PFSK-1 (cell line): ENCODE results near the gene MAGI2.

Source experiments
- POLR2AphosphoS5 ChIP-seq: IDR thresholded peaks from 2 replicates; pipeline ENCODE4 v1.6.1; 2012; ENCODE audit warnings: low read depth, mild to moderate bottlenecking, control low read depth, low read length, moderate library complexity
- SIN3A ChIP-seq: IDR thresholded peaks from 2 replicates; pipeline ENCODE4 v1.6.1; 2012; ENCODE audit warnings: mild to moderate bottlenecking, low read length, moderate library complexity, borderline replicate concordance; ENCODE audit not compliant: insufficient read depth

- TF ChIP-seq SIN3A (no peak), POLR2AphosphoS5 (no peak)
These were observed 877.2 kb downstream of the MAGI2 start for GRCh38 chr7:78576236-78576635.
